ENCODE data around the gene ACMSD.

DNA sequence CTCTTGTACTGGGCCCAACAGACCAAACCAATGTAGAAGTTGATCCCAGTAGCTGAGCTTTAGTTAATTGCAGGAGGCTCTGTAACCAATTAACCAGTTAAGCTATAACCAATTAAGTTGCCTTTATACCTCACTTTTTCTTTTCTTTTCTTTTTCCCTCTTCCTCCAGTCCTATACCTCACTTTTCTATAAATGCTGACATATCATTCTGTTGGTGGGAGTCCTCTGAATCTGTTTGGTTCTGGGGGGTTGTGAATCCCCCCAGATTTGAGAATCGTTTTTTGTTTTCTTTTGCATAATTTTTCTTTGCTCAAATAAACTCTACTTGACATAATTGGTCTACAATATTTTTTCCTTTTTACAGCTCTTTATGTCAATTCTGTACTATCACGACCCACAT is 38.1 kb upstream of the ACMSD start:
- TF ChIP-seq, protein P1, sequence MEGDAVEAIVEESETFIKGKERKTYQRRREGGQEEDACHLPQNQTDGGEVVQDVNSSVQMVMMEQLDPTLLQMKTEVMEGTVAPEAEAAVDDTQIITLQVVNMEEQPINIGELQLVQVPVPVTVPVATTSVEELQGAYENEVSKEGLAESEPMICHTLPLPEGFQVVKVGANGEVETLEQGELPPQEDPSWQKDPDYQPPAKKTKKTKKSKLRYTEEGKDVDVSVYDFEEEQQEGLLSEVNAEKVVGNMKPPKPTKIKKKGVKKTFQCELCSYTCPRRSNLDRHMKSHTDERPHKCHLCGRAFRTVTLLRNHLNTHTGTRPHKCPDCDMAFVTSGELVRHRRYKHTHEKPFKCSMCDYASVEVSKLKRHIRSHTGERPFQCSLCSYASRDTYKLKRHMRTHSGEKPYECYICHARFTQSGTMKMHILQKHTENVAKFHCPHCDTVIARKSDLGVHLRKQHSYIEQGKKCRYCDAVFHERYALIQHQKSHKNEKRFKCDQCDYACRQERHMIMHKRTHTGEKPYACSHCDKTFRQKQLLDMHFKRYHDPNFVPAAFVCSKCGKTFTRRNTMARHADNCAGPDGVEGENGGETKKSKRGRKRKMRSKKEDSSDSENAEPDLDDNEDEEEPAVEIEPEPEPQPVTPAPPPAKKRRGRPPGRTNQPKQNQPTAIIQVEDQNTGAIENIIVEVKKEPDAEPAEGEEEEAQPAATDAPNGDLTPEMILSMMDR (IDR thresholded peaks at IDR 0.05) = no peak
- TF ChIP-seq POLR2A (IDR thresholded peaks at IDR 0.05) = no peak
